Brain microvascular endothelial cell (primary cell): ENCODE results near the gene COL23A1.

Experiments used
- DNase-seq: peaks from one replicate; pipeline ENCODE4 v3.0.0-alpha.2; 2020
- H3K27ac ChIP-seq: fragments of 250-450 bp; sonication (Bioruptor Pico); 2 replicates; pipeline ENCODE4 v1.5.1; 2020; ENCODE audit warnings: mild to moderate bottlenecking, moderate library complexity
- H3K27me3 ChIP-seq: fragments of 250-450 bp; sonication (Bioruptor Pico); replicated peaks from 2 replicates; pipeline ENCODE4 v1.5.1; 2020; ENCODE audit warnings: mild to moderate bottlenecking
- H3K36me3 ChIP-seq: fragments of 250-450 bp; sonication (Bioruptor Pico); replicated peaks from 2 replicates; pipeline ENCODE4 v1.5.1; 2020; ENCODE audit warnings: mild to moderate bottlenecking
- H3K4me3 ChIP-seq: 2 replicates; pipeline ENCODE4 v1.5.1; 2011; ENCODE audit warnings: low read depth, mild to moderate bottlenecking, control low read depth, low read length, moderate library complexity
- CTCF ChIP-seq: IDR thresholded peaks from 2 replicates; pipeline ENCODE4 v1.5.1; 2011; ENCODE audit warnings: low read depth, mild to moderate bottlenecking, moderate library complexity, low read length, control low read depth, inconsistent platforms; ENCODE audit errors: missing control alignments
- in situ Hi-C: cut with HindIII; loops from 2 replicates; pipeline ENCODE4 v1.10.0; 2017; ENCODE audit warnings: low sequenced_read_pairs, low pct_ligation_motif_present

Gene COL23A1

GRCh38 chr5:178324481-178325310 is 265.5 kb downstream of the COL23A1 start:
- no peak for DNase-seq
- in situ Hi-C loops: no loop called here
- no peak for TF ChIP-seq CTCF
- Histone ChIP-seq H3K36me3 (no peaks in the 10 kb centered on the region), H3K27me3 (no peaks in the 10 kb centered on the region), H3K4me3 (no peak overlapping the region), H3K27ac (no peak overlapping the region)

- no peak for TF ChIP-seq CTCF
- Histone ChIP-seq H3K36me3 (no peaks in the 10 kb centered on the region), H3K27me3 (no peaks in the 10 kb centered on the region), H3K27ac (no peak overlapping the region), H3K4me3 (no peak overlapping the region)
- DNase-seq: no peak
- in situ Hi-C loops: no loop called here
These were observed 266.2 kb downstream of the COL23A1 start for GRCh38 chr5:178323961-178324360.

GRCh38 chr5:178323541-178323865 is 266.7 kb downstream of the COL23A1 start:
- no peak for DNase-seq
- no peak overlapping the region for H3K27ac ChIP-seq
- H3K36me3 ChIP-seq: no peaks in the 10 kb centered on the region
- in situ Hi-C loops: no loop called here
- no peaks in the 10 kb centered on the region for H3K27me3 ChIP-seq
- H3K4me3 ChIP-seq: no peak overlapping the region
- TF ChIP-seq CTCF: no peak

GRCh38 chr5:178322736-178323540 is 267.3 kb downstream of the COL23A1 start:
- no peaks in the 10 kb centered on the region for H3K27me3 ChIP-seq
- in situ Hi-C loops: no loop called here

GRCh38 chr5:178320281-178320855 is 269.8 kb downstream of the COL23A1 start:
- Histone ChIP-seq H3K36me3 (no peaks in the 10 kb centered on the region), H3K27ac (no peak overlapping the region), H3K4me3 (no peak overlapping the region), H3K27me3 (no peaks in the 10 kb centered on the region)
- DNase-seq: no peak
- in situ Hi-C loops: no loop called here
- TF ChIP-seq CTCF: no peak

More at GRCh38 chr5:178322736-178323540, 267.3 kb downstream of the COL23A1 start:
- DNase-seq: no peak
- H3K36me3 ChIP-seq: no peaks in the 10 kb centered on the region
- no peak for TF ChIP-seq CTCF
- H3K27ac ChIP-seq: no peak overlapping the region
- no peak overlapping the region for H3K4me3 ChIP-seq
